ENCODE measurements around the gene KAZN.

KAZN gene

GRCh38 chr1:14913482-14914177 is 315.1 kb downstream of the KAZN start:
- no peak for DNase-seq (ENCODE audit: low read depth in 2 of 2)

- no peak for DNase-seq (ENCODE audit: low read depth in 2 of 2)
Observed at GRCh38 chr1:14914351-14914988, 316.0 kb downstream of the KAZN start.

DNA sequence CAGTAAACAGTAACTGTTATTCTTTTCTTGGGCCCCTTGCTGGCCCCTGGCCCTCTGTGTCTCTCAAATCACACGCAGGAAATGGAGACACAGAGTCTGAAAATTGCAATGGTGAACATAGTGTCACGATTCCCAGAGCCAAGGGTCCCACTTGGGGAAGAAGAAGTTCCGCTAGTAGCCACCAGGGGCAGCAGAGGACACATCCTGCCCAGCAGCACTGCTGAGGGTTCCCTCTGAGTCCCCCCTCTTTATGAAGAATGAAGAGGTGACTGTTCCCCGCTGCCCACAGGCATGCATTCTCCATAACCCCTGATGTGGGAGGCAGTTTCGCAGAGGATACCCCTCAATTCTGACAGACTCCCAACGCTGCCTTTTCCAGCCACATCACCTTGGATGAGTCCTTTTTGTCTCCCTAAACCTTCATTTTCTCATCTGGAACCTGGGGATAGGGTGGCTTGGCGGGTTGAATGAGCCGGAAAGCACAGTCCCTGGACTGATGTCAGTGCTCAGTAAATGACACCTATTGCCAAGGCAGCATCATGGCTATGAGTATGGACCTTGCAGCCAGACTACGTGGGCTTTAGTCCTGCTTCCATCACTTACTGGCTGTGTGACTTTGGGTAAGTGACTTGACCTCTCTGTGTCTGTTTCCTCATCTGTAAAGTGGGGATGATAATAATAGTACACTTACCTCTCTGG is 317.0 kb downstream of the KAZN start:
- no peak for DNase-seq (ENCODE audit: low read depth in 2 of 2)

- no peak for DNase-seq (ENCODE audit: low read depth in 2 of 2)
Observed at GRCh38 chr1:14919289-14919688, 320.8 kb downstream of the KAZN start.

DNA sequence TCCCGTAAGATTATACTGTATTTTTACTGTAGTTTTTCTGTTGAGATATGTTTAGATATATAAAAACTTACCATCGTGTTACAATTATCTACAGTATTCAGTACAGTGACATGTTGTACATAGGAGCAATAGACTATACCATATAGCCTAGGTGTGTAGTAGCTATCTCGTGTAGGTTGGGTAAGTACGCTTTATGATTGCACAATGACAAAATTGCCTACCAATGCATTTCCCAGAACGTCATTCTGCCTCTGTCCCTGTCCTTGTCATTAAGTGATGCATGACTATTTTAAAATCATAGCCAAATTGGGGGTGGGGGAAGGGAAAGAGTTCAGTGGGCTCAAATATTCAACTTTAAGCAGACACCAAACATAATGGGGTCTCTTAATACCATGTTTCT is 321.3 kb downstream of the KAZN start:
- DNase-seq (ENCODE audit: low read depth in 2 of 2) = no peak

DNA sequence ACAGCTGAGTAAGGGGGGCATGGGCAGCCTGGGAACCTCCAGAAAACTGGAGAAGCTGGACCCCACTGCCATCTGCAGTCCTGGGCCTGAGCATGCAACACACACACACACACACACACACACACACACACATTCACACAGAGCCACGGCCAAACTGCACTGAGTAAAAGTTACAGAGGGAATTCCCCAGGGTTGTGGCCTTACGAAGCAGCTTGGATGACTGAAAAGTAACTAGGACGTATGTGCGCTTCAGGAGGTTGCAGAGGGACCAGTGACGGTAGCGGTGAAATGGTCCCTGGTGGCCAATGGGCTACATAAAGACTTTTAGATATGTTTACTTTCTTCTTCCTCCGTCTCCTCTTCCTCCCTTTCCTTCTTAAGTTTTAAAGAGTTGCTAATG is 322.6 kb downstream of the KAZN start:
- DNase-seq (ENCODE audit: low read depth in 2 of 2) = no peak

DNA sequence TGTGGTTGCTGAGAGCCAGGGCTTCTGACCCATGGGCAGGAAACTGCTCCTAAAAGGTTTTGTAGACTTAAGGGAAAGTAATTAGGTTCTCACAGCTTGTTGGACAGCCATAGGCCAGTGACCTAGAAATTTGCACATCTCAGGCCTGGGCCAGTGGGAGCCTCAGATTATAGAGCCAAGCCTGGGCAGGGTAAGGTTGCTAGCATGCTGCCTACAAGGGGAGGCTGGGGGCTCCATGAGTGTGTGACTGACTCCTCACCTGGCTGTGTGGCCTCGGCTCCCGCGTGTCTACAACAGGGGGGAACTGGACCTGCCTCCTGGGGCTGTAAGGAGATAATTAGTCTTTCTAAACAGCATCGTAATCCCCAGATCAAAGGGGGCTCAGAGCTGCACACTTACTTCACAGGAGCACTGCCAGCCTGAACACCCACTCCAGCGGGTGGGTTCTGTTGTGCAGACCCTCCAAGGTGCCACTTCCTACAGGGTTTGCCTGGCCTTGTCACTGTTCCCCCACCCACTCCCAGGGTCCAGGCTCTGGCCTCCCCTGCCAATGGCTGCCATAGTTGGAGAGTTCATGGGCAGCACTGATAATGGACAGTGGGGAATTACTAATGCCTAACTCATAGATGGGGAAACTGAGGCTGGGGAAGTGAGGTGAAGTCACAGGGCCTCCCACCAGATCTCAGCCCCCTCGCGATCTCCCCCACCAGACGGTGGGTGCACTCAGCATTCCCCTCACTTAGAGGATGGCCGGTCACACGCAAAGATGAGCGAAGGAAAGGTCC is 324.6 kb downstream of the KAZN start:
- no peak for DNase-seq (ENCODE audit: low read depth in 2 of 2)

- no peak for DNase-seq (ENCODE audit: low read depth in 2 of 2)
Observed at GRCh38 chr1:14923727-14924452, 325.4 kb downstream of the KAZN start.

DNA sequence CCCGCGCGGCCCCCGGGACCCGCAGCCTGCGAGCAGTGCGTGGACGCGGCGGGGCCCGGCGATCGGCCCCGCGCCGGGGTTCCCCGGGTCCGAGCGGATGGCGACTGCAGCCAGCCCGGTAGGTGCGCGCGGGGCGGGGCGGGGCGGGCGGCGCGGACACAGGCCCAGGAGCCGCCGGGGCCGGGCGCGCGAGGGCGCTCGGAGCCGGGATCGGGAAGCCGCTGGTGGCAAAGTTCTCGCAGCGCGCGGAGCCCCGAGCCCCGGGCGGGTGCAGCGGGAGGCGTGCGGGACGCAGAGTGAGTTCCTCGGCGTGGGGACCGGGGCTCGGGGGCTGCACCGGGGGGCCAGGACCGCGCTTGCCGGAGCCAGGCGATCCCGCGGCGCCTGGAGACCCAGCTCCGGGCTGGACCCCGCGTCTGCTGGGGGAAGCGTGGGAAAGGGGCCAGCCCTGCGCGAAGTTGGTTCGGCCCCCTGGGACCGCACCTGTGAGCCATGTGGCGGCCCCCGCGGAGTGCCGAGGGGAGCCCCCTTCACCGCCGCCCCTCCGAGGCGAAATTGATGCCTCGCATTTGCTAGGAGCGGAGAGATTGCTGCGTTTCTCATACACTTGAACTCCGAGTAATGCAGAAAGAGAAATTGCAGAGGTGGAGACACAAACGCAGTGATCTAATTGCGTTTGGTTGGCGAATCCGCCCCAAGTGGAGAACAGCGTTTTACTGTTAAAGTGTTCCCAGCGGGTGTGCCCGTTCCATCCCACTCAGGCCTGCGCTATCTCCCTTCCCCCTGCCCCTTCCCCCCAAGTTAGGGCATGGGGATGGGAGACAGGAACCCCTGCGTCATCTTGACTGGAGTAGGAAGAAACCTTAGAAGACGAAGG is 326.2 kb downstream of the KAZN start:
- no peak for DNase-seq (ENCODE audit: low read depth in 2 of 2)

- DNase-seq (ENCODE audit: low read depth in 2 of 2) = no peak
Observed at GRCh38 chr1:14925336-14926136, 327.1 kb downstream of the KAZN start.

DNA sequence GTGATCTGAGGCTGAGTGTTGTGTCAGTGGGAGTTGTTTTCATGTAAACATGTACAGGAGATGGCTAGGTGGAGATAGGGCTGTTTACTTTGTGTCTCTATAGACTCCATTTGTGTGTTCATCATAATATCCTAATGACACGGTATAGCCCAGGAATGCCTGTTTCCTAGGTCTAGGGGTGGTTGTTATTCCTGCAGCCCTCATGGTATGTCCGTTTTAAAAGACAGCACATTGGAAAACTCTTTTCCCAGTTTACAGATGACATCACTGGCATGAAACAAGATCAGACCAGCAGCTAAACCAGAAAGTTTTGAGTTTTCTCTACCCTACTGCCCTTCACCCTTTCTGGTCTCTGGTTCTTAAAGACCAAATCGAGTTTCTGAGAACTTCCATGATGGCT is 327.7 kb downstream of the KAZN start:
- no peak for DNase-seq (ENCODE audit: low read depth in 2 of 2)

GRCh38 chr1:14926818-14927575 is 328.5 kb downstream of the KAZN start:
- DNase-seq (ENCODE audit: low read depth in 2 of 2) = no peak

DNA sequence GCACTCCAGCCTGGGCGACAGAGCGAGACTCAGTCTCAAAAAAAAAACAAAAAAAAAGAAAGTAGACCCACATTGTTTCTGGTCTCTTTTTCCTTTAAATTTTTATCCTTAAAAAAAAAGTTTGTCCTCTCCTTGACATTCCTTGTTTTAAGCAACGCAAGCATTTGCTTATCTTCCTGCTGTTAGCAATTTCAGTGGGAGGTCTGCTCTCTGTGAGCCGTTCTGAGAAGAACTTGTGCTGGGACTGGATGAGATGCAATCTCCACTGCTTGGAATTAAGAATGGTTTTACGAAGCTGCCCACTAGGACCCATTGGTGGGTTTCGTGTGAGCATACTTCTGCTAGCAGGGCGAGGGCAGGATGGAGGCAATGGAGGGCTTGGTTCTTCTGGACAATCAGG is 329.9 kb downstream of the KAZN start:
- no peak for DNase-seq (ENCODE audit: low read depth in 2 of 2)

GRCh38 chr1:14928886-14929546 is 330.5 kb downstream of the KAZN start:
- DNase-seq (ENCODE audit: low read depth in 2 of 2) = no peak

DNA sequence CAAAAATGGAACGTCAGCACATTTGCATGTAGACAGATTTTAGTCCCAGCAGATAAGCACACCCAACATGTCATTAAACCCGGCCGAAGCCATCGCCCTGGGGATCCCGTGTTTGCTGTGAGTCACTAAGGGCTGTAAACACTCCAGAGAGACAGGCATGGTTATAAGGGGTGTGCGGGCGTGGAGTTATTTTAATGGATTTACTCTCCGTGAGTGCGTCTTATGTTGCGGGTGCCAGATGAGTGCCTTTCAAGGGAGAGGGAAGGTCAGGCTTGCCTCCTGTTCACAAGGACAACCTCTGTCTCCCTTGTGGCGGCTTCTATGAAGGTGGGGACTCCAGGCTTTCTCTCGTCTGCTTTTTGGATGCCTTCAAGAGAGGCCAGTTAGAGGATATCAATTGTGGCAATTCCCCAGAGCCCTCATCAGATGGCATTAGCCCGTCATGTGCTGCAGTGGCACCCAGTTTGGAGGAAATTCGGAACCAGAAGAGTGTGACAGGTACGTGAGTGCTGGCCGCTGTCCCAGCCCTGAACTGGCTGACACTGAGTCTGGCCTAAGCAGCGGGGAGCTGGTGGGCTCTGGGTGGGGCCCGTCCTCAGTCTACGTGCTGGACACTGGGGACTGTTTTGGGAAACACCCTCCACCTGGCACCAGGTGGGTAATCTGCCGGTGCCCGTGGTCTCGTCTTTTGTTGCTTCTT is 331.2 kb downstream of the KAZN start:
- no peak for DNase-seq (ENCODE audit: low read depth in 2 of 2)

GRCh38 chr1:14930247-14930965 is 331.9 kb downstream of the KAZN start:
- DNase-seq (ENCODE audit: low read depth in 2 of 2) = no peak

DNA sequence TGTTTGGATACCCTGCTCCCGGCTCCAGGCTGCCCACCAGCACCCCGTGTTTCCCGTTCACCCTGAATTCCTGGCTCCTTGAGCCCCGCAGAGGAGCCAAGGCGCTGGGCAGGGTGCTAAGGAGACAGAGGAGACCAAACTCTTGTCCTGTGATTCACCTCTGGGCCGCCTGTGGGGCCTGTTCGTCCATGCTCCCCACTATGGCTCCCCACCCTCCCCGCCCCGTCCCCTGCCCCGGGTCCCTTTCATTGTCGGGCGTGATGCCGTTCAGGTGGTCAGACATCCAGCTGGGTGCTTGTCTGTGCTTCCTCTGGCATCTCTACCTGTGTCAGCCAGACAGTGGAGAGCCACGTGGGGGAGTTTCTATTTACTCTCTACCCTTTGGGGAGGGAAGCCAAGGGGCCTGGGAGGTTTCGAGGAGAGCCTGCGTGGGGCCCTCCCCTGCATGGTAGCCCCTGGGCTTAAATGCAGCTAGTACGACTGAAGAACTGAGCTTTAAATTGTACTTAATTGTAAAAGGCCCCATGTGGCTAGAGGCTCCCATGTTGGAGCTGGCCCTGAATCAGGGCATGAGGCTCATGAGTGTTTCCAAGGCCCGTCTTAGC is 333.7 kb downstream of the KAZN start:
- no peak for DNase-seq (ENCODE audit: low read depth in 2 of 2)

Data from stimulated activated CD8-positive, alpha-beta memory T cell treated with anti-CD3 and anti-CD28 coated beads, Interleukin-7, amount 100 ng/mL, for 1 hour (primary cell).